22Rv1 (cell line): Measurements from ENCODE around the gene PITPNB.

Experiments used
- CTCF ChIP-seq: fragments of 450-650 bp; IDR thresholded peaks from 2 replicates; pipeline ENCODE4 v1.5.1; 2017; ENCODE audit warnings: mild to moderate bottlenecking
- ZFX ChIP-seq: fragments of 450-650 bp; IDR thresholded peaks from 2 replicates; pipeline ENCODE4 v1.6.1; 2017; ENCODE audit warnings: antibody characterized with exemption, borderline replicate concordance

GRCh38 chr22:27836181-27836580 lies 82.9 kb downstream of the PITPNB start:
- no peak for TF ChIP-seq CTCF
- no peak for TF ChIP-seq ZFX
